ENCODE measurements around the gene GEMIN4.
"Not testable (repeated sequence)": the region's sequence is repeated elsewhere in the genome, so short reads cannot be mapped to it uniquely, and the experiment has no call there.

Gene GEMIN4

DNA sequence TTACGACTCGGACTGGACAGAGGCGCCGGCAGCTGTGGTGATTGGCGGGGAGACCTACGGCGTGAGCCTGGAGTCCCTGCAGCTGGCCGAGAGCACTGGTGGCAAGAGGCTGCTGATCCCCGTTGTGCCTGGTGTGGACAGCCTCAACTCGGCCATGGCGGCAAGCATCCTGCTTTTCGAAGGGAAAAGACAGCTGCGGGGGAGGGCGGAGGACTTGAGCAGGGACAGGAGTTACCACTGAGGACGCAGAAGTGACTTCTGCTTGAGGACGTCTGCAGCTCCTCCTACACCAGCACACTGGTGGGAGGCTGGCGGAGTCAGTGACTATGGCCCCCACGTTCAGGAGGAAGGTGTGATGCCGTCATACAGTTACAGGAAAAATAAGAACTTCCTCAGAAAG lies 39.8 kb upstream of the GEMIN4 start:
- Histone ChIP-seq H3K4me3 (replicated peaks; ENCODE audit: low read depth, low read length) (no peak overlapping the region), H3K27me3 (replicated peaks; ENCODE audit: control insufficient read depth, insufficient read depth, low read length) (no peaks in the 10 kb centered on the region), H3K36me3 (ENCODE audit: control insufficient read depth, insufficient read depth, low read length) (peaks cover 24% of the 10 kb centered on the region)
- DNase-seq (ENCODE audit: extremely low read depth, insufficient read length), result no peak
- TF ChIP-seq, protein P1, sequence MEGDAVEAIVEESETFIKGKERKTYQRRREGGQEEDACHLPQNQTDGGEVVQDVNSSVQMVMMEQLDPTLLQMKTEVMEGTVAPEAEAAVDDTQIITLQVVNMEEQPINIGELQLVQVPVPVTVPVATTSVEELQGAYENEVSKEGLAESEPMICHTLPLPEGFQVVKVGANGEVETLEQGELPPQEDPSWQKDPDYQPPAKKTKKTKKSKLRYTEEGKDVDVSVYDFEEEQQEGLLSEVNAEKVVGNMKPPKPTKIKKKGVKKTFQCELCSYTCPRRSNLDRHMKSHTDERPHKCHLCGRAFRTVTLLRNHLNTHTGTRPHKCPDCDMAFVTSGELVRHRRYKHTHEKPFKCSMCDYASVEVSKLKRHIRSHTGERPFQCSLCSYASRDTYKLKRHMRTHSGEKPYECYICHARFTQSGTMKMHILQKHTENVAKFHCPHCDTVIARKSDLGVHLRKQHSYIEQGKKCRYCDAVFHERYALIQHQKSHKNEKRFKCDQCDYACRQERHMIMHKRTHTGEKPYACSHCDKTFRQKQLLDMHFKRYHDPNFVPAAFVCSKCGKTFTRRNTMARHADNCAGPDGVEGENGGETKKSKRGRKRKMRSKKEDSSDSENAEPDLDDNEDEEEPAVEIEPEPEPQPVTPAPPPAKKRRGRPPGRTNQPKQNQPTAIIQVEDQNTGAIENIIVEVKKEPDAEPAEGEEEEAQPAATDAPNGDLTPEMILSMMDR (IDR thresholded peaks at IDR 0.05; ENCODE audit: insufficient read depth, low read length, poor library complexity, severe bottlenecking), result no peak

DNA sequence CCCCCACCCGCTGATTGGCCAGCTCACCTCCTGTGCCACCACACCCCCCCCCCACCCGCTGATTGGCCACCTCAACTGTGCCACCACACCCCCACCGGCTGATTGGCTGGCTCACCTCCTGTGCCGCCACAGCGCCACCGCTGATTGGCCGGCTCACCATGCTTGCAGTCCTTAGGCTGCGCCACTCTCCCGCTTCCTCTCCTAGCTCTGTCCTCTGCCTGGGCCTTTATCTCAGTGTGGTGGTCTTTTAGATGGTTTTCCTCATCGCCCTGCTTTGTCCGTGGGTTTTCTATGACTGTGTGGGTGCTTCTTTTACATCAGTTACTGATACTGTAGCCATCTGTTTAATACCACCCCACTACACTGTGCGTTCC lies 38.8 kb upstream of the GEMIN4 start:
- not testable (repeated sequence) for DNase-seq (ENCODE audit: extremely low read depth, insufficient read length); H3K27me3 ChIP-seq (replicated peaks; ENCODE audit: control insufficient read depth, insufficient read depth, low read length); H3K4me3 ChIP-seq (replicated peaks; ENCODE audit: low read depth, low read length)
- peaks cover 24% of the 10 kb centered on the region for H3K36me3 ChIP-seq (ENCODE audit: control insufficient read depth, insufficient read depth, low read length)

DNA sequence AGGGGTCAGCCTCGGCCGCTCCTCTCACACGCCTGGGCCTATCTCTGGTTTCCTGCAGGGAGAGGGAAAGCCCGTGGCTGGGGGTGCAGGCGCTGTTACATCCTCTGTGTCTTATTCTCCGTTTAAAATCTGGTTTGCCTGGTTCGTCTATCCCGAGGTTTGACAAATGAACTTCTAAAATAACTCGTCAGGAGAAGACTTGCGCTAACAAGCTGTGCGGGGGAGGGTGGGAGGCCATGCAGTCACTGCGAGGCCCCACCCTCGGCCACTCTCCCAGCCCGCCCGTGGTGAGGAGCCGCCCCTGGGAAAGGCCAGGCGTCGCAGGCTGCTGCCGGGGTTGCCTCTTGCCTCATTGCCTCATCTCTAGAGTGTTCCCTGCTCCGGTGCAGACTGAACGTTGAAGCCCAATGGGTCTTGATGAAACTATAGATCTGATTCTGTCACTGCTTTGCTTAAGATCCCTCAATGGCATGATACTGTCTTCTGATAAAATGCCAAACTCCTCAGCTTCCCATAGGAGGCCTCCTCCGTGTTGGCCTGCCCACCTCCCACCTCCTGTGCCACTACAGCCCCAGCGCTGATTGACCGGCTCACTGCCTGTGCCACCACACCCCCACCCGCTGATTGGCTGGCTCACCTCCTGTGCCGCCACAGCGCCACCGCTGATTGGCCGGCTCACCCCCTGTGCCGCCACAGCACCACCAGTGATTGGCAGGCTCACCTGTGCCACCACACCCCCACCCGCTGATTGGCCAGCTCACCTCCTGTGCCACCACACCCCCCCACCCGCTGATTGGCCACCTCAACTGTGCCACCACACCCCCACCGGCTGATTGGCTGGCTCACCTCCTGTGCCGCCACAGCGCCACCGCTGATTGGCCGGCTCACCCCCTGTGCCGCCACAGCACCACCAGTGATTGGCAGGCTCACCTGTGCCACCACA lies 38.1 kb upstream of the GEMIN4 start:
- peaks cover 24% of the 10 kb centered on the region for H3K36me3 ChIP-seq (ENCODE audit: control insufficient read depth, insufficient read depth, low read length)
- H3K27me3 ChIP-seq (replicated peaks; ENCODE audit: control insufficient read depth, insufficient read depth, low read length); DNase-seq (ENCODE audit: extremely low read depth, insufficient read length); H3K4me3 ChIP-seq (replicated peaks; ENCODE audit: low read depth, low read length): not testable (repeated sequence)

DNA sequence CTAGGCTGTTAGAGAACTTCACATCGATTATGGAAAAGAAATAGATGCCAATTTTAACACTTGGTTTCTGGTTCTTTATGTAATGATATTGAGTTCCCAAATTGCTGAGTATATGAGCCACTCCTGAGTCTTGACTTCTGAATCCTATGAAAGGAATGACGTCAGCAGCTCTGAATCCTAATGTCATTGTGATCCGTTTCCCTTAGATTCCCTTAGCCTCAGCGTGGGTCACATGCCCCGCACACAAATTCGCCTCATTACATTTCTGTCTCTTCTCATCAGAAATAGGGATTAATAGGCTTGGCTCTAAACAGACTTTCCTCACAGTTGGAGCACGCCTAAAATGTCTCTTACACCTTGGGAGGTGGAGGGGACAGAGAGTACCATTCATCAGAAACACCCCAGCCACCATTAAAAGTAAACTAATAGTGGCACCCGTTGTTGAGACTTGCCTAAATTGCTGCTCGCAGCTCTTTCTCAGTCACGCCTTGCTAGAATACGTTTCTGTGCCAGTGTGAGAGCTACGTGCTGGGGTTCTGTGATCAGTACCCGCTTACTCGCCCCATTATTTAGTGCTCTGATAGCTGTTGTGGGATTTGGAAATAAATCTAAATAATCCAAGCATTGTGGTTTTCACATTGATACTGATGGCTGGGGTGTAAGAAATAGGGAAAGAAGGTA lies 37.2 kb upstream of the GEMIN4 start:
- H3K36me3 ChIP-seq (ENCODE audit: control insufficient read depth, insufficient read depth, low read length), result peaks cover 25% of the 10 kb centered on the region
- DNase-seq (ENCODE audit: extremely low read depth, insufficient read length), result no peak
- no peak overlapping the region for H3K4me3 ChIP-seq (replicated peaks; ENCODE audit: low read depth, low read length)
- TF ChIP-seq, protein P1 (IDR thresholded peaks at IDR 0.05; ENCODE audit: insufficient read depth, low read length, poor library complexity, severe bottlenecking), result no peak
- no peaks in the 10 kb centered on the region for H3K27me3 ChIP-seq (replicated peaks; ENCODE audit: control insufficient read depth, insufficient read depth, low read length)

DNA sequence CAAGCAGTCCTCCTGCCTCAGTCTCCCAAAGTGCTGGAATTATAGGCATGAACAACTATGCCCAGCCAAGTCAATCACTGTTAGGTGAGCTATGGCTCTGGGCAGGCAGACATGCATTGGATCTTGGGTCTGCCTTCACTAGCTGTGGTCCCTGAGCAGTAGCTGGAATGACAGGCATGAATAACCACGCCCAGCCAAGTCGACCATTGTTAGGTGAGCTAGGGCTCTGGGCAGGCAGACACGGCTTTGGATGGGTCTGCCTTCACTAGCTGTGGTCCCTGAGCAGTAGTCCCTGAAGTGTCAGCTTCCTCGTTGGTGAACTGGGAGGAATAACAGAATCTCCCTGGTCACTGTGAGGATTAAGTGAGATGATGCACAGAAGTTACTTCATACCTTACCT lies 36.5 kb upstream of the GEMIN4 start:
- H3K36me3 ChIP-seq (ENCODE audit: control insufficient read depth, insufficient read depth, low read length), result peaks cover 25% of the 10 kb centered on the region

DNA sequence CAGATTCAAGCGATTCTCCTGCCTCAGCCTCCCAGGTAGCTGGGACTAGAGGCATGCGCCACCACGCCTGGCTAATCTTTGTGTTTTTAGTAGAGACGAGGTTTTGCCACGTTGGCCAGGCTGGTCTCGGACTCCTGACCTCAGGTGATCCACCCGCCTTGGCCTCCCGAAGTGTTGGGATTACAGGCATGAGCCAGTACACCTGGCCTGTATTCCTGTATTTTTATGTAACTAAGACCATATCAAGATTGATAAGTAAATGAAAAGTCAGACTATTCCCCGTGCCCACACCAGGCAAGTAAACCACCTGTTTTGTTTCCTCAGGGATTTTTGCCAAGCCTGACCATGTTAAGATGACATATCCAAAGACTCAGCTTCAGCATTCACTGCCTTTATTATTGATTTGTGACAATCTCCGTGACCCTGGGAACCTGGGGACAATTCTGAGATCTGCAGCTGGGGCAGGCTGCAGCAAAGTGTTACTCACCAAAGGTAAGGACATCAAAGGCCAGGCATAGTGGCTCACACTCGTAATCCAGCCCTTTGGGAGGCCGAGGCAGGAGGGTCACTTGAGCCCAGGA lies 35.7 kb upstream of the GEMIN4 start:
- no peak for DNase-seq (ENCODE audit: extremely low read depth, insufficient read length)
- TF ChIP-seq, protein P1 (IDR thresholded peaks at IDR 0.05; ENCODE audit: insufficient read depth, low read length, poor library complexity, severe bottlenecking), result no peak
- Histone ChIP-seq H3K36me3 (ENCODE audit: control insufficient read depth, insufficient read depth, low read length) (peaks cover 25% of the 10 kb centered on the region), H3K4me3 (replicated peaks; ENCODE audit: low read depth, low read length) (no peak overlapping the region), H3K27me3 (replicated peaks; ENCODE audit: control insufficient read depth, insufficient read depth, low read length) (no peaks in the 10 kb centered on the region)

More for the DNA sequence above, 36.5 kb upstream of the GEMIN4 start:
- TF ChIP-seq, protein P1 (IDR thresholded peaks at IDR 0.05; ENCODE audit: insufficient read depth, low read length, poor library complexity, severe bottlenecking), result no peak
- Histone ChIP-seq H3K4me3 (replicated peaks; ENCODE audit: low read depth, low read length) (no peak overlapping the region), H3K27me3 (replicated peaks; ENCODE audit: control insufficient read depth, insufficient read depth, low read length) (no peaks in the 10 kb centered on the region)
- no peak for DNase-seq (ENCODE audit: extremely low read depth, insufficient read length)

DNA sequence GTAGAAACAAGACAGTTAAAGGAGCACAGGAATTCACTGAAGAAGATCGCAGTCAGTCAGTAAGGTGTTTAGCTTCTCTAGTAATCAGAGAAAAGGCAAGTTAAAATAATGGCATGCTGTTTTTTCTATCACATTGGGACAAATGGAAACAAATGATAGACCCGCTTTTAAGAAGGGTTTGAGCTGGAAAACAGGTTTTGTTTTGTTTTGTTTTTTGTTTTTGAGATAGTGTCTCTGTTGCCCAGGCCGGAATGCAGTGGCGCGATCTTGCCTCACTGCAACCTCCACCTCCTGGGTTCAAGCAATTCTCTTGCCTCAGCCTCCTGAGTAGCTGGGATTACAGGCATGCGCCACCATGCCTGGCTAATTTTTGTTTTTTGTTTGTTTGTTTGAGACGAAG lies 33.8 kb upstream of the GEMIN4 start:
- not testable (repeated sequence) for H3K27me3 ChIP-seq (replicated peaks; ENCODE audit: control insufficient read depth, insufficient read depth, low read length); H3K4me3 ChIP-seq (replicated peaks; ENCODE audit: low read depth, low read length); DNase-seq (ENCODE audit: extremely low read depth, insufficient read length)
- peaks cover 14% of the 10 kb centered on the region for H3K36me3 ChIP-seq (ENCODE audit: control insufficient read depth, insufficient read depth, low read length)
